Fibroblast of villous mesenchyme (primary cell): ENCODE measurements around the gene MAML2. TPM values are rescaled to one million over a fixed set of nuclear protein-coding genes. Genes with fewer than 3 reads are reported as not detected.

Source experiments
- DNase-seq: peaks from one replicate; pipeline ENCODE4 v3.0.0-alpha.2; 2010; ENCODE audit warnings: low read depth
- H3K4me3 ChIP-seq: 2 replicates; pipeline ENCODE4 v1.5.1; 2011; ENCODE audit warnings: low read depth, mild to moderate bottlenecking, low read length
- total RNA-seq: library from RNA; depleted of rRNA; stranded (reverse); fragments of >200 nt; gene quantifications from 2 replicates; pipeline ENCODE4 v1.2.3, GENCODE V29; 2012
- TF ChIP-seq, protein P1 (sequence below): IDR thresholded peaks from 2 replicates; pipeline ENCODE4 v1.5.1; 2012; ENCODE audit warnings: low read depth, mild to moderate bottlenecking, low read length; ENCODE audit not compliant: insufficient read depth

MAML2 gene
- total RNA-seq, 1 donor, result 30.7 TPM

DNA sequence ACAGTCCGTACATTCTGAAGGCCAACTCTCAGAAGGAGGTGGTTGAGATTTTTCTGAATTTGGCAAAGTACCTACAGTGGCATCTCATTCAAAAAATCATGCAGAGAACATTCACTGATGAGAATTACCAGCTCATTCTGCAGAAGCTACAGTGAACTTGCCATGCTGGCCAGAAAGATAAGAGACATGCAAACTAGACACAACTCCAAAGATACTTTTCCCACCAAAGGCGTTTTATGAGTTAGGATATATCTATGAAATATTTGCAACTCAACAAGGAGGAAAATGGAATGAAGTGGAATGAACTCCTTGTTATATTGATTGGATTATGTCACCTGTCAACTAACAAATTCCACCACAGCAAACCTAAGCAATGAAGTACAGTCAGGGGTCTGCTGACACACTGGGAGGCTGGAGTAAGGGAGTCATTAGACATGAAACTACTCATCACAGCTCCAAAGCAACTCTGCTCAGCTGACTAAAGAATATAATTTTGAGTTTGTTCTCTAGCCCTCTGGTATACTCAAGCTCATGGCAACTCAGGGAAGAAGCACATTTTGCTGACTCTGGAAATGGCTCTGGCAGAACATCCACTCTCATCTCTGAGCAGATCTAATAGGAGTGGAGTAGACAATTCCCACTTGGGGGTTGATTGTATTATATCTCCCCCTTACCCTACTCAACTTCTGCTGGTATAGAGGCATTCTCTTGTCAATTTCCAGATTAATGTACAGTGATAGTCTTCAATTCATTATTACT, 22.9 kb downstream of the MAML2 start:
- H3K4me3 ChIP-seq, result no peak overlapping the region
- DNase-seq, result no peak
- TF ChIP-seq, protein P1, sequence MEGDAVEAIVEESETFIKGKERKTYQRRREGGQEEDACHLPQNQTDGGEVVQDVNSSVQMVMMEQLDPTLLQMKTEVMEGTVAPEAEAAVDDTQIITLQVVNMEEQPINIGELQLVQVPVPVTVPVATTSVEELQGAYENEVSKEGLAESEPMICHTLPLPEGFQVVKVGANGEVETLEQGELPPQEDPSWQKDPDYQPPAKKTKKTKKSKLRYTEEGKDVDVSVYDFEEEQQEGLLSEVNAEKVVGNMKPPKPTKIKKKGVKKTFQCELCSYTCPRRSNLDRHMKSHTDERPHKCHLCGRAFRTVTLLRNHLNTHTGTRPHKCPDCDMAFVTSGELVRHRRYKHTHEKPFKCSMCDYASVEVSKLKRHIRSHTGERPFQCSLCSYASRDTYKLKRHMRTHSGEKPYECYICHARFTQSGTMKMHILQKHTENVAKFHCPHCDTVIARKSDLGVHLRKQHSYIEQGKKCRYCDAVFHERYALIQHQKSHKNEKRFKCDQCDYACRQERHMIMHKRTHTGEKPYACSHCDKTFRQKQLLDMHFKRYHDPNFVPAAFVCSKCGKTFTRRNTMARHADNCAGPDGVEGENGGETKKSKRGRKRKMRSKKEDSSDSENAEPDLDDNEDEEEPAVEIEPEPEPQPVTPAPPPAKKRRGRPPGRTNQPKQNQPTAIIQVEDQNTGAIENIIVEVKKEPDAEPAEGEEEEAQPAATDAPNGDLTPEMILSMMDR, result no peak

DNA sequence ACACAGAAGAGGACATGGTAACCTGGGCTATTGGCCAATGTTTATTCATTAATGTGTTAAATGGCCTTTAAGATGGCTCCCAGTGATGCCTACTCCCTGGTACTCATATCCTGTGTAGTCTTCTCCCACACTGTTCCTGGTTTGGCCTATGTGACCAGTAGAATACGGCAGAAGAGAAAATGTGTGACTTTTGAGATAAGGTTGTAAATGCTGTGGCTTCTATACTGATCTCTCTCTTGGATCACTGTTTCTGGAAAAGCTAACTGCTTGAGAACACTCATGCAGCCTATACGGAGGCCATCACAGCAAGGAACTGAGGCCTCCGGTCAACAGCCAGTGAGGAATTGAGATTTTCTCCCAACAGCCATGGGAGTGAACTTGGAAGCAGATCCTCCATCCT, 24.1 kb downstream of the MAML2 start:
- H3K4me3 ChIP-seq, result no peak overlapping the region
- DNase-seq, result no peak
- TF ChIP-seq, protein P1, result no peak

DNA sequence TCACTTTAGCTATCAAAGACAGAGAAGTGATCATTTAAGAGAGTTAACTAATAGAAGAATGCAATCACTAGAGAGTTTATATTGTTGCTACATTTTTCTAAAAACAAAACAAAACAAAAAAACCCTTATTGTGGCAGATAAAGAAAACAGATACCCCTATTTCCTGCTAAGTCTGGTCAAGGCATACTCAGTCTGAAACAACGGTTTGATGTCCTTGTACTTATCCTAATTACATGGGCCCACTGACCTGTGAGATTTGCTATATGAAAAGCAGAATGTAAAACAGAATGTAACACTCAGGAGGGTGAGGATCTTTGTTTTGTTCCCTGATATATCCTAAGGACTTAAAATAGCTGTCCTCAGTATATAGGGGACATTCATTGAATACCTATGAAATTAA, 24.6 kb downstream of the MAML2 start:
- H3K4me3 ChIP-seq, result no peak overlapping the region
- TF ChIP-seq, protein P1, result no peak
- no peak for DNase-seq

DNA sequence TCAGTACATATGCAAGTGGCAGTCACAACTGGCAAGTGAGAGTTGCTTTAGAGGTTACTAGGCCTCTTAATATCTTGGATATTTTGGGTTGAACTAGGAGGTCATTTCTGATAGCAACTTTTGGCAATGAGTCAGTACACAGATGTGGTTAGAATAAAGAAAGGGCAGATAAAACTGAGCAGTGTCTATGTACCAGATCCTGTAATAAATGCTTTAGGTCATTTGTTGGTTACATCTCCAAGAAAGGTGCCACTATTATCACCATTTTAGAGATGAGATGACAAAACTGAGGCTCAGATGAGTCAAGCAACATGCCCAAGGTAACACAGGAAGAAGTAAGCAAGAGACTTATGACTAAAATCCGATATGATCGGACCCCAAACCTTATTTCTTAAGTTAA, 25.0 kb downstream of the MAML2 start:
- DNase-seq, result no peak
- TF ChIP-seq, protein P1, result no peak
- no peak overlapping the region for H3K4me3 ChIP-seq

DNA sequence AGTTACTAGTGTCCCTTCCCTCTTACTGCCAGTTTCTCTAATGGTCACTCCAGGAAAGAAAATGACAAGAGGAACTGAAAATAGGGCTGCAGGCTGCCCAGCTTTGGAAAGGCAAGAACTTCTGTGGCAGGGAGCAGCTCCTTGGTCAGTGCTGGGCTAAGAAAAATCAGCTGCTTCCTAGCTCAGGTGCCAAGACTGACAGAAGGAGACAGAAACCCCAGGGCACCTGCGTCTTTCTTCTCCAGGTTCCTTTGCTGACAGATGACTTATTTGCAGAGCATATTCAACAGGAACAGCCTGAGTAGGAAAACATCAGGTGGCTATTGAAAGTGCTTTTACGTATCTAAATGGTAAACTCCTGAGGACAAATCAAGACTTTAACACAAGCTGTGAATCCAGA, 25.4 kb downstream of the MAML2 start:
- TF ChIP-seq, protein P1, result no peak
- no peak overlapping the region for H3K4me3 ChIP-seq
- DNase-seq, result no peak

DNA sequence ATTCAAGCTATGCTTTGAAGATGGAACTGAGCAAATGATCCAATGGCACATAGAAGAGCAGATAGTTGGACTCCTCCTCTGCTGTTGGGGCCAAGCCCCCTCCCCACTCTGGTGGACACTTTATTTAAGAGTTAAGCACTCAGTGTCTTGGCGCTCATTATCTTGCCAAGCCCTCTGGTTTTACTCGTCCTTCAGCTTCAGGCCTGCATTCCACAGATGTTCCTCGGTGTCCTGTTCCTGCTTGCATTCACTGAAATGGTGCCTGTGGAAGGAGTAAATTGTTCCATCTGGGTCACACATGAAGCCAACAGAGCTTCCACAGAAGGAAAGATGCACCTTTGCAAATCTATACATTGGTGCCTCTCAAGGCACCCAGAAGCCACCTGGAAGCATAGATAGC, 26.1 kb downstream of the MAML2 start:
- TF ChIP-seq, protein P1, result no peak
- DNase-seq, result no peak
- H3K4me3 ChIP-seq, result no peak overlapping the region

DNA sequence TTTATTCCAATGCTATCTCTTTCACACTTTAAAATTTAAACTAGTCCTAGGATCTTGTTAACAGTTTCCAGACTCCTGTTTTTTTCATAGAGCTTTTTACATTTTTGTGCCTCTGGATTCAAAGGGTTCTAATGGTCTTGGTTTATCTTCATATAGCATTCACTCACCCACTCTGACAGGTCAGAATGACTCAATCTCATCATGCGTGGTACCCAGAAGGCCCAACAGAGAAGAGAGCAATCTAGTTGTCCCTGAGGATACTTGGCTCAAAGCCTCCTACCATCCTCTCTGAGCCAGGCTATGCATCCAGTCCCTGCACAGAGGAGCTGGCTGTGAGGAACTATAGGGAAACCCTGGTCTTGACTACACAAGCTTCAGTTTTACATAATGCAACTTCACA, 27.5 kb downstream of the MAML2 start:
- no peak overlapping the region for H3K4me3 ChIP-seq
- DNase-seq, result no peak
- TF ChIP-seq, protein P1, result no peak
